Activated CD8-positive, alpha-beta memory T cell treated with anti-CD3 and anti-CD28 coated beads, Interleukin-2, amount 50 U/mL, for 24 hours (primary cell): Measurements from ENCODE around the gene CELF6.
"Not testable (repeated sequence)": the region's sequence is repeated elsewhere in the genome, so short reads cannot be mapped to it uniquely, and the experiment has no call there.

Experiments used
- DNase-seq: peaks from one replicate; pipeline ENCODE4 v3.0.0-alpha.2; 2020; ENCODE audit errors: extremely low read depth

CELF6 gene

DNA sequence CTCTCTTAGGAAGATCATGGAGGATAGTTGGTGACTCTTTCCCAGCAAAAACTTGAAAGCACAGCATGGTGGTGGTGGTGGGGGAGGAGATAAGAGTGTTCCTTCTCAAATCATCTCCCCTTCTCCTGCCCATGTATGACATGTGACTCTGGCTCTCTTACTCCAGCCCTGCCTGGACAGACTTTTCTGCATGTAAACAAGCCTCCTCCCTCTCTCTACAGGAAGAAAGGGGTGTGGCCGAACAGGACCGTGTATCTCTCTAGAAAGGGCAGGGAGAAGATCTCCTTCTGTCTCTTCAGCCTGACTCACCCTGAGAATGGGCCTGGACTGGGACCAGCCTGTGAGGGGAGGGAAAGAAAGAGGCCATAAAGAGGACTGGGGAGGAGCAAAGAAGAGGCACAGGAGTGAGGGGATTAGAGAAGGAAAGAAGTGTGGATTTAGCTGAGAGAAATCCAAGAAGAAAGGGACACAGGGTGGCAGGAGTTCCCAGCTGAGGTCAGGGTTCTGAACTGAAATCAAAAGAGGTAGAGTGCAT, 1.5 kb downstream of the CELF6 start:
- DNase-seq: no peak

DNA sequence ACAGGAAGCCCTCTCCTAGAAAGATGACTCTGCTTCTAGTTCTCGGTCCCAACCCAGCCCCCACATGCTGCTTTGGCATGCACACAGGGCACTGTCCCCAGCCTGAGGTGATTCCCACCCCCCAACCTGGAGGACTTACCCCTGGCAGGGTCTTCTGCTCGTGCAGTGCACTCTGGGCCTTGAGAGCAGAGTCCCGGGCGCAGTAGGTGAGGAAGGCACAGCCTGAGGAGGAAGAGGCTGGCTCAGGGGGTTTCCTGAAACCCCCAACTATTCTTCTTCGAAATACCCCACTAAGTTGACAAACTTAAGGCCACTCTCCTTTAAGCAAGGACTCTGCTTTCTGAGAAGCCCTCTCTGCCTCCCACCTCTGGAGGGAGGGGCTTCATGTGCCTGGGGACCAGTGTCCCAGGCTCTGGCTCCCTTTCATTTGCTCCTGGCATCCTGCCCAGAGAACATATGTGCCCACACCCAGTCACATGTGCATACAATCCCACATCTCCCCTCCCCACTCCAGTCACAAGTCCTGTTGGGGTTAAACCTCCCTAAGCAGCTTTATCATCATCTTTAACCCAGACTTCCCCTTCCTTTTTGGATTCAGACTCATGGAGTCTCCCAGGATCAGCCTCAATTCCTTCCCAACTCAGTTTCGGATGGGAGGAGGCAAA, 4.1 kb downstream of the CELF6 start:
- no peak for DNase-seq

DNA sequence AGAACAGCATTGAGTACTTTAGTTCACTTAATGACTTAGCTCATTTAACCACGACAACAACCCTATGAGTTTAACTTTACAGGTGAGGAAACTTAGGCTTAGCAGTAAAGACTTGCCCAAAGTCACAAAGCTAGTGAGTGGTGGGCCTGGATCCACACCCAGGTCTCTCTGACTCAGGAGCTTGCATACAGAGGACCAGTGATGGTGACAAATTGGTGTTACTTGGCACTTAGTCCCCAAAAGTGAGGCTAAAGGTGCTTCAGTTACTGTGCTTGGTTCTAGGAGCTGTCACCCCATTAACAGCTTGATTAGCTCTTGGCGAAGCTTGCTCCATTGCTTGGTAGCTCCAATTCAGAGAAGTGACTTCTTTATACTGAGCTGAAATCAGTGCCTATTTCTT, 6.1 kb downstream of the CELF6 start:
- DNase-seq: no peak

DNA sequence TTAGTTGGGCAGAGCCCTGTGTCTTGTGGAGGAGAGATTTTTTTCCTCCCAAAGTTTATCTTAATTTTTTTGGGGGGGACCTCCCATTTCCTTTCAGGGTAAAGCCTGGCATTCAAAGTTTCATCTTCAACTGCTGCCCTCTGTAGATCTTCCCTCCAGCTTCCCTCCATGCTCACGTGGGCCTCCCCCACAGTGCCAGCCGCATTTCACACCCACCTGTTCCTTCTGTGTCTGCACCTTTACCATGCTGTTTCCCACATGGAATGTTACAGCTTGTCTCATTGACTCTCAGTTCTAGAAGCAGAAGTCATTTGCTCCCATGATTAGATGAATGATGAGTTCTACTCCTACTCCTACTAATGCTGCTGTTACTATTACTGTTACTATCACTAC, 6.5 kb downstream of the CELF6 start:
- no peak for DNase-seq

DNA sequence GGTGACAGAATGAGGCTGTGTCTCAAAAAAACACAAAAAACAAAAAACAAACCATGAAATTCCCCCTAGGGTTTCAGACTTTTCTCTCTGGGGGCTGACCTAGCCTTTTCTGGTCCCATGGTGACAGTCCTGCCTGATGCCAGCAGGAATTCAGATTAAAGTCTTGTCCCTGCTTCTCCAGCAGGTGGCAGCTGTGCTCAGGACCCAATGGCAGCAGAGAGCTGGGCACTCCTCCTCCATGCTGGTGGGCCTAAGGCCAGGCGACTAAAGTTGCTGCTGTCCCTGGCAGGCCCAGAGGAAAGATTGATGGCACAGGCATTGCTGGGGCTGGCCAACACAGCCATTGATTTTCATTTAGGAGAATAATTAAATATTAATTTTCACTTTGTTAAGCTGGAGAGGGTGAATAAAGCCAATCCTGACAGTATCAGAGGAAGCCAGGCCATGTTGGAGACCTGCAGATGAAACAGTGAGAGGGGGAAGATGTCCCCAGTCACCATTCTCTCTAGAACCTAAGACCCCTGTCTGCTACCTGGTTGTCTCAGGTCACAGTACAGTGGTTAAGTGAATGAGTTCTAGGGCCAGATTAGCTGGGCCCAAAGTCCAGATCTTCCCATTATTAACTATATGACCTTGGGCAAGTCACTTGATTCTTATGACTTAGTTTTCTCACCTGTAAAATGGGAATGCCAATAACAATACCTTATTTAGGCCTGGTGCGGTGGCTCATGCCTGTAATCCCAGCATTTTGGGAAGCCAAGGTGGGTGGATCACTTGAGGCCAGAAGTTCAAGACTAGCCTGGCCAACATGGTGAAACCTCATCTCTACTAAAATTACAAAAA, 7.1 kb downstream of the CELF6 start:
- DNase-seq: no peak

DNA sequence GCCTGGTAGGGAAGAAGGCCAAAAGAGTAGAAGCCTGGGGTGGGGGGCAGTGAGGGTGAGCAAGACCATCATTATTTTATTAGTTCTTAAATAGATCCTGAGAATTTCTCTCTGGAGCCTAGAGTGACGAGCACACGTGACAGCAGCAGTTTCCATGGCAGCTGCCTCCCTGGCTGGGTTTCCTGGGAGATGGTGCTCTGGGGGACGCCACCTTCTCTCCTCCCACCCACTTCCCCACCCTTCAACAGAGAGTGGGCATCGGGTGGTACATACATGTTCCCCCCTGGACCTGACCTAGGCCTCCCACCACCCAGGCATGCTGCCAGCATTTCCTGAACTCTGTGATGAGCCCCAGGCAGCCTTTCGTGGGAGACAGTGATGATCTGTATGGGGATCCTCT, 12.9 kb downstream of the CELF6 start:
- no peak for DNase-seq

DNA sequence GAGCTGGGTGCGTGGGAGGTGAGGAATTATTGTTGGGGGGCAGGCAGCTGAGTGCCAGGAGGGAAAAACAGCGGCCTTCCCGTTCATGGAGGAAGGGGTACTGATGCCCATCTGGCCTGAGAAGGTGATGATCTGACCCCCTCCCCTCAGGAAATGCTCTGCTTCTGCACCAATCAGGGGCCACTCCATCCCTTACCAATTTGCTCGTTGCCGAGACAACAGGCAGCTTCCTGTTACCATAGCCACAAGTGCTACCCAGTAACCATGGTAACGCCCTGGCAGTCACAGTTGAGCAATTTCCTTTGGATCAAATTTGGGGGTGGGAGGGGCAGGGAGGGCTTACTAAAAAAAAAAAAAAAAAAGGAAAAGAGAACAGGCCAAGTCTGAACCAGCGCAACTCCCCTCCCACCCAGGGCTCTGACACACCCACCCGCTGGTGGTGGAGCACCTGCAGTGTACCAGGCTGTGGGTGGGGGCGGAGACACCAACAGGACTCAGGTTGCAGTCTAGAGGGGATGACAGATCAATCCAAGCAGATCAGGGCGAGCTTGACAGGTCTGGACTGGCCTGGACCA, 13.7 kb downstream of the CELF6 start:
- no peak for DNase-seq

DNA sequence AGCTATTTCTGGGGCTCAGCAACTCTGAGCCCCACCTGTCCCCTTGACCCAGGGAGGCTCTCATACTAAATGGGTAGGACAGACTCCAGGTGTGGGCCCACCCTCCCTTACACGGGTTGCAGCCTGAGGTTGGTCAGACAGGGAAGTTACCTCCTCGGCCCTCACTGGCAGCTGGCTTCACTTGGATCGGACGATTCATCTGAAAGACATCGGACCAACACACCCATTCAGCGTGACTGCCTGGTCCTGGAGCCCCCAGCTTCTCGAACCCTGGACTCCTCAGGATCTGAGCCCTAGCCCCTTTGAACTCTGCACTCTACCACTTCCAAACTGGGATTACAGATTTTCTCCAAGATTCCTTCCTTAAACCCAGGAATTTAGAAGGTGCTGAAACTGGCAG, 15.4 kb downstream of the CELF6 start:
- DNase-seq: no peak

DNA sequence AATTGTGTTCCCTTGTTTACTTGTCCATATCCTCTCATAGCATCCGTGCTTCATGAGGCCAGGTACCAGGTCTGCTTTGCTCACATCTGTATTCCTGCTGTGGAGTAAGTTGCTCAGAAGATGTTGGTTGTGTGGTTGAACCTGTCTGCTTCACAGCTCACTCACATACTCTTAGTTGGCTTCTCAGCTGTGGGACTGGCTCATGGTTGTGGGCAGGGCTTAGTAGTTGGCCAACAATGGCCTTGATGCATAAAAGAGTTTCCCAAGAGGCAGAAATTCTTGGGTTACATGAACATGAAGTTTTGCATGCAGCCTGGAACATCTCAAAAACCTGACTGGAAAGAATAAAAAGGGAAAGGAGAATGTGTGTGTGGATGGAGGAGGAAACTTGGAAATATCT, 17.0 kb downstream of the CELF6 start:
- no peak for DNase-seq

DNA sequence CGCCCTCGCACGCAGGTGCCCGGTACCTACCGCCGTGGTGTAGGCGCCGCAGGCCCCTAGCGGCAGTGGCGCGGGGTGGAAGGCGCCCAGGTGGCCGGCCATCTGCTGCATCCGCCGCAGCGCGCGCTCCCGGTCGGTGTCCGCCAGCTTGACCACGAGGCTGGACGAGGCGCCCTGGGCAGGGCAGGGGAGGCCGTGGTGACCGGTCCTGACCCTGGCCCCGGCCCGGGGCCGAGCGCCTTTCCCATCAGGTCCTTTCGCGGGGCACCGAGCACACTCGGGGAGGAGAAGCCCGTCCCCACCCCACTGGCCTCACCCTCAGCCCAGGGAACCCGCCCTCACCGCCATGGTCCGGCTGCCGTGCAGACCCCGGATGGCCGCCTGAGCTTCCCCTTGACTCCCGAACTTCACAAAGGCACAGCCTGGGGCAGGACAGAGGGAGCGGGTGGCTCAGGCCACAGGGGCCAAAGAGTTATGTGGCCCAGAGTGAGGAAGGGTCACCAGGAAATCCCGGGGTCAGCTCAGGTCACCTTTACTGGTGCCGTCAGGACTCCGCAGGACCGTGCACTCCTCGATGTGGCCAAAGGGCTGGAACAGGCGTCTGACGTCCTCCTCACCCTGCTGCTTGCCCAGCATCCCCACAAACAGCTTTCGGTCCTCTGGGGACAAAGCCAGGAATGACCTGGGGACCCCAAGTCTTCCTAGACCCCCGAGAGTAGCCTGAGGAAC, 30.2 kb downstream of the CELF6 start:
- DNase-seq: no peak

DNA sequence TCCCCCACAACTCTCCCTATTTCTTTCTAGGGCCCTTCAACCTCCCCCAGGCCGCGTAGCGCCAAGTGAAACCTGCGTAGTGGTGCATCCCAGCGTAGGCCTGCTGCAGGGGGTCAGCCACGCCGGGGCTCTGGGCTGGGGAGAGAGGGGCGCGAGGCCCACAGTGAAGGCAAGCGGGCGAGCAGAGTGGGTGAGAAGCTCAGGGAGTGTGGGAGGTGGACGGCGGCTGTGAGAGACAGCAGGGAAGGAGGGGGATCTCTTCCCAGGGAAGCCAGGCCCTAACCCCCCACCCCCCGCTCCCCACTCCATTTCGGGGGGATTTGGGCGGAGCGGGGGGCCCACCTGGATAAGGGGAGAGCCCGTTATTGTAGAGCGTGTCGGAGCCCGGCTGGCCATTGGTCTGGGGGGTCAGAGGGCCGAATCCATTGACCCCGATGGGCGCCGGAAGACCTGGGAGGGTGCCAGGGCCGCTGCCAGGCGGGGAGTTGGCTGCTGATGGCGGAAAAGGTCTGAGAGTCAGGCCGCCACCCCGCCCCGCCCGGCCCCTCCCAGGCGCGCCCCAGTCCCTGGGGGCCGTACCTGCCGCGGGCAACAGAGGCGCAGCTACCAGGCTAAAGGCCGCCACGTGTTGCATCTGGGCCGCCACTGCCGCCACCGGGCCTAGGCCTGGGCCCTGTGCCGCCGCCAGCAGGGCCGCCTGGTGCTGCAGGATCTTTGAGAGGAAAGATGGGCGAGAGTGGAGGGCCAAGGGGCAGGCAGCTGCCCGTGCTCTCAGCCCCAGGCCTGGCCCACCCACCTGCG, 31.0 kb downstream of the CELF6 start:
- no peak for DNase-seq

DNA sequence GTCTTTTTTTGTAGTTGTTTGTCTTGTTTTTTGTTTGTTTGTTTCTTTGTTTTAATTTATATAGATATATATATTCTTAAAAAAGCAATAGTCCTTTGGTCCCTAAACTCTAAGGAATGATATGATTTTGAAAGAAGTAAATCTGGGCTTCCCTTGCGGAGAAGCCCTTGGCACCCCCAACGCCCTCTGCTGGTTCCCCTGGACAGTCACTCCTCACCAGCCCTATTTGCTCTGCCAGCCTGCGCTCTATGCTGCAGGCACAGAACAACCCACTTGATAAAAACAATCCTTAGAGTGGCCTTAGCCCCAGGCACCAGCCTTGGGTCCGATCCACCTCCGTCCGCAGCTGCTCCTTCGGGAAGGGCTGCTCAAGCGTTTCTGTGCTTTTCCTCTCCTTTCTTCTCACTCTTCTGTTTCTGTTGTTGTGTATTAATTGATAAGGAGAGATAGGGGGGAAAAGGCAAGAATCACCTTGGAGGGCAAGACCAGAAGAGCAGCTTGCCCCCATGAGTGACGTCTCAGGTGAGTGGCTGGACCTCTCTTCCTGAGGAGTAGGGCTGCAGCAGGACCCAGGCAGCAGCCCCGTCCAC, 33.9 kb downstream of the CELF6 start:
- no peak for DNase-seq

DNA sequence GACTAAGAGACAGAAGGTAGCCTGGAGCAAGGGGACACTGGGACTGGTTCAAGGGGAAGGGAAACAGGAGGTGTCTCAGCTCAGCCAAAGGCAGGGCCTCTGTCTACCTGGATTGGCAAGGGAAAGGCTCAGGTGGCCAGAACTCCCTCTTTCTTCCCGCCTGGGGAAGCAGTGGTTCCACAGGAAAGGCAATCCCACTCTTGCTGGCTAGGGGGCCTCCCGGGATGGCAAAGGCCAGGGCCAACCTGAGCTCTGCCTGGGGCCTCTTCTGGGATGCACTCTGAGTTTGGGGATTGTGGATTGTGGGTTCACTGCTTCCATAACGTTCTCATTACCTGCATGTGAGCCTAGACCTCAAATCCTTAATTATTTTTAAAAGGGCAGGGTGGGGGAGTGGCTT, 34.6 kb downstream of the CELF6 start:
- no peak for DNase-seq

DNA sequence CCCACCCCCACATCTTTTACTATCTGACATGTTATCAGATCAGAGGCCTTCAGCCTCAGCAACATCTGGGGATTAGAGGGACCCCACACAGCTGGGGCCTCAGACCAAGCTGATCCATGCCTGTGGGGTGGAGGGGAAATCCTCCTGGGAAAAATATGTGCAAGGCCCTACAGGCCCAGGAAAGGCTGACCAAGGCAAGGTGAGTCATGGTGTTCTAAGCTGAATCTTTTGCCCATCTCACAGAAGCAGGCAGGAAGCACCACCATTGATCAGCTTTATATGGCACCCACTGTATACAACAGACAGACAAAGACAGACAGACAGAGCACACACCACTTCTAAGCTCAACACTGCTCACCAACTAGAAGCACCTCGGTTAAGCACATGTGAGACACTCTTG, 35.2 kb downstream of the CELF6 start:
- DNase-seq: no peak

DNA sequence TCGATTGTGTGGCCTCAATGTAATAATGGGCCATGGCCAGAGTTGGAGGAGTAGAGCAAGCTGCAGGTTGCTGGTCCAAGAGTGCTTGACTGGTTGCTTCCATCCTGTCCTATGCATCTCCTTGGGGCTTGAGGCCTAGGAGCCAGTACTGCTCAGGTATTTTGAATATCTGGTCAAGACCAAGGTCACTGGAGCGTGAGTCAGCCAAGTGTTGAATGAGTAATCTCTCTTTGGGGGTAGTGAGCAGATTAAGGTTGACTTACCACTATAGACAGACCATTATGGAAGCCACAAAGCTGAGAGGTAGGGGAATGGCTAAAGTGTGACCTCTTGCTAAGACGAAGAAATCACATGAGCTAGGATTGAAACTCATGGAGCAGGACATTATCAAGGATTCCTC, 38.2 kb downstream of the CELF6 start:
- no peak for DNase-seq

DNA sequence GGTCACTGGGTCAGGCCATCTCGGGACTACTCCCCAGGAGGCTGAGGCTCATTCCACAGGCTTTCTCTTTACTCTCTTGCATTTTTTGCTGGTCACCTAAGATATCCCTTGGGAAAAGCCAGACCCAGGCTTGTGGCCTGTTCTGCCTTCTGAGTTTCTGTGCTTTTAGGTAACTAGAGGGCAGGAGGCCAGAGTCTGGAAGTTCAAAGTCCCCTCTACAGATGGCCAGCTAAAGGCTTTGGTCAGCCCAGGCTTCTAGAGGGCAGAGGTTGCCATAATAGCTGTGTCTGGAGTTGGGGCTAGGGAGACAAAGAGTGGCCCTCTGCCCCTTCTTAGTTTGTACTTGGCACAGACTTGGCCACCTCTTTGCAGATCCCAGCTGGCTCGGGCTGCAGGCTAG, 39.2 kb downstream of the CELF6 start:
- no peak for DNase-seq

DNA sequence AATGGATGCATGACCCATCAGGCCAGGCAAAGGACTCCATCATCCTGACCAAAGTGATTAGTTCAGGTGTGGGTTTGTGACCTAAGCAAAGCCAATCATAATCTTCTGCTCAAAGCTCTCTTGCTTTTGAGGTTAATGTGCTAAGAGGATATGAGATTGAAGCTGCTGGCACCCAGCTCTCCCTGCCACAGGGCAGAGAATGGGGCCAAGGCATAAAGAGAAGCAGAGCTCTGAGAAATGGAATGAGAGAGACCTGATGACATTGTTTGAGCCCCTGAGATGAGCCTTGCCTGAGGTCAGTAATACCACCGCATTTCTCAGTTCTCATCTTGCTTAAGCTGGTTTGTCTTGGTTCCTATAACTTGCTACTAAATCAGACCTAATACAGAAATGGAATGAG, 41.2 kb downstream of the CELF6 start:
- DNase-seq: no peak

DNA sequence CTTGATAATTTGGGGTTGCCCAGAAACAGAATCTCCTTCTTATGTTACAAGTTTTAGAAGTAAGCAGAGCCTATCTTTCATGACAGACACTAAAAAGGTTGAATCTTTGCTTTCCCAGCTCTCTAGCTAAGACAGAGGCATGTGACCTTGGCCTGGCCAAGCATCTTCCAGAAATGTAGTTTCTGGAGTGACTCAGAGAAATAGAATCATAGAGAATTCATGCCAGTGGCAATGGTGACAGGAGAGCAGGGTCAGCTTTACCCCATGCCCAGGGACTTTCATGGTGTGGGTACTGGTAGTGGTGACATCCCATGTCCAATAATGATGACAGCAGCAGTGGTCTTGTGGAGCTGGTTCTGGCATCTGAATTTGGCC, 43.6 kb downstream of the CELF6 start:
- no peak for DNase-seq

DNA sequence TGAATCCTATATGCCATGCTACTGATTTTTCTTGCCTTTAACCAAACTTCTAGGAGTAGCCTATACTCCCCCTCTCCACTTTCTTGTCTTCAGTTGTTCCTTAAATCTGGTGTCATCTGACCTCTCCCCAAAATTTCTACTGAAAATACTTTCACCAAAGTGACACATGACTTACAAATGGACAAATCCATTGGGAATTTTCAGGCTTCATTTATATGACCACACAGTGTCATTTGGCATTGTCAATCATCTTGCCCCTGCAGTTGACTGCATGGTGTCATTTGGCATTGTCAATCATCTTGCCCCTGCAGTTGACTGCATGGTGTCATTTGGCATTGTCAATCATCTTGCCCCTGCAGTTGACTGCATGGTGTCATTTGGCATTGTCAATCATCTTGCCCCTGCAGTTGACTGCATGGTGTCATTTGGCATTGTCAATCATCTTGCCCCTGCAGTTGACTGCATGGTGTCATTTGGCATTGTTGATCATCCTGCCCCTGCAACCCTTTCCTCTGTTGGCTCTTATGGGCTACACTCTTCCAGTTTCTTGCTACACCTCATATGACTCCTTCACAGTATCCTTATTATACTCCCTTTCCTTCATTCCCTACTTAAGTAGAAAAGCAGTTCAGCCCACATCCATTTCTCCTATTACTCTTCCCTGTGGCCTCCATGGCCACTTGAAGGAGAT, 44.2 kb downstream of the CELF6 start:
- not testable (repeated sequence) for DNase-seq

DNA sequence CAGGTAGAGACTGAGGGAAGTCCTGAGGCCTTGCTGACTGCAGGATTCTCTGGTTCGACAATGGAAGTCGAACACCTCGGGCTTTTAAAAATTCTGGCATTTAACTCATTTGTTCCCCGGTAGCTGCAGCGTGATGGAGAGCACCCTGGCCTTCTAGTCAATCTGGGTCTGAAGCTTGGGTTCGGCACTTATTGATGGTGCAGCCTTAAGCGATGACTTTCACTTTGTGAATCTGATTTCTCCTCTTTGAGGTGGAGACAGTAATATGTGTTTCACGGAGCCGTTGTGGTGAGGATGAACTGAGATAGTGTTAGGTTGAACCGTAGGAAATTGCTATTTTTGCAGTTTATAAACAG, 47.0 kb downstream of the CELF6 start:
- no peak for DNase-seq
